Ishikawa (cell line): ENCODE results near the gene KIRREL2.

ENCODE experiments used
- CEBPB ChIP-seq: IDR thresholded peaks from 2 replicates; pipeline ENCODE4 v1.6.1; 2012
- CREB1 ChIP-seq: IDR thresholded peaks from 2 replicates; pipeline ENCODE4 v1.6.1; 2012; ENCODE audit warnings: low read depth
- EGR1 ChIP-seq: IDR thresholded peaks from 2 replicates; pipeline ENCODE4 v1.6.1; 2012
- EP300 ChIP-seq: IDR thresholded peaks from 2 replicates; pipeline ENCODE4 v1.6.1; 2012; ENCODE audit warnings: borderline replicate concordance
- FOXM1 ChIP-seq: IDR thresholded peaks from 2 replicates; pipeline ENCODE4 v1.6.1; 2012; ENCODE audit warnings: low read depth, borderline replicate concordance
- RAD21 ChIP-seq: IDR thresholded peaks from 2 replicates; pipeline ENCODE4 v1.6.1; 2012; ENCODE audit warnings: low read depth
- TAF1 ChIP-seq: IDR thresholded peaks from 2 replicates; pipeline ENCODE4 v1.6.1; 2012; ENCODE audit warnings: low read depth, mild to moderate bottlenecking
- TCF12 ChIP-seq: IDR thresholded peaks from 2 replicates; pipeline ENCODE4 v1.6.1; 2012; ENCODE audit warnings: low read depth
- TEAD4 ChIP-seq: IDR thresholded peaks from 2 replicates; pipeline ENCODE4 v1.6.1; 2012
- YY1 ChIP-seq: IDR thresholded peaks from 2 replicates; pipeline ENCODE4 v1.6.1; 2012; ENCODE audit warnings: low read depth
- ZBTB7A ChIP-seq: IDR thresholded peaks from 2 replicates; pipeline ENCODE4 v1.6.1; 2012; ENCODE audit warnings: low read depth

- no peak for TF ChIP-seq CEBPB
- TF ChIP-seq RAD21 = no peak
- TF ChIP-seq EGR1 = no peak
- no peak for TF ChIP-seq FOXM1
- no peak for TF ChIP-seq CREB1
- TF ChIP-seq ZBTB7A = no peak
- TF ChIP-seq TAF1 = no peak
- no peak for TF ChIP-seq YY1
- TF ChIP-seq EP300 = no peak
- TF ChIP-seq TCF12 = no peak
- TF ChIP-seq TEAD4 = no peak
Measured at GRCh38 chr19:35896643-35897040, 39.9 kb downstream of the KIRREL2 start.
